ENCODE measurements around the gene TES.

The TES gene

GRCh38 chr7:116211913-116212596 lies 1.7 kb downstream of the TES start:
- H3K18ac ChIP-seq (ENCODE audit: low read length), result no peak overlapping the region
- DNase-seq, result peak; percentile 14 to 73
- no peak overlapping the region for H4K91ac ChIP-seq (ENCODE audit: low read depth, low read length)
- H3K27ac ChIP-seq (ENCODE audit: low read depth, low read length), result no peak overlapping the region
- peaks cover 10% of the 10 kb centered on the region for H3K79me2 ChIP-seq (ENCODE audit: control insufficient read depth, insufficient read depth, low read length, poor library complexity)
- H2AFZ ChIP-seq (ENCODE audit: insufficient read depth, low read length, poor library complexity), result no peak overlapping the region
- H3K4ac ChIP-seq (ENCODE audit: low read depth, low read length), result peak overlapping the region; percentile 79
- no CpG with 5 or more reads among the region's 7 CpGs for WGBS (ENCODE audit: extremely low coverage, insufficient coverage, insufficient read length)
- H4K8ac ChIP-seq (ENCODE audit: low read depth, low read length), result no peak overlapping the region
- no peak overlapping the region for H3K14ac ChIP-seq (ENCODE audit: low read length)
- H3K79me1 ChIP-seq (ENCODE audit: low read length), result peaks cover 9% of the 10 kb centered on the region
- no peak overlapping the region for H2BK12ac ChIP-seq (ENCODE audit: low read length)
- H4K12ac ChIP-seq (ENCODE audit: low read depth, low read length), result no peak overlapping the region
- no peak overlapping the region for H2BK5ac ChIP-seq (ENCODE audit: low read depth, low read length, poor library complexity)
- H2BK120ac ChIP-seq (ENCODE audit: insufficient read depth, low read length, poor library complexity), result no peak overlapping the region
- H3K4me1 ChIP-seq (ENCODE audit: control insufficient read depth in 1 of 2, insufficient read depth in 2 of 2, low read length in 2 of 2), result no peaks in the 10 kb centered on the region
- no peak overlapping the region for H3K9ac ChIP-seq (ENCODE audit: low read length)
- no peaks in the 10 kb centered on the region for H3K27me3 ChIP-seq (ENCODE audit: insufficient read depth, low read length)
- H3K36me3 ChIP-seq (ENCODE audit: control insufficient read depth in 1 of 2, insufficient read depth in 2 of 2, low read length in 2 of 2), result no peaks in the 10 kb centered on the region
- H3K9me3 ChIP-seq (ENCODE audit: insufficient read depth, low read depth, low read length), result no peaks in the 10 kb centered on the region
- no peak overlapping the region for H3K23ac ChIP-seq (ENCODE audit: low read length)
- no peak overlapping the region for H2AK5ac ChIP-seq (ENCODE audit: low read length)
- H3K4me3 ChIP-seq (ENCODE audit: low read depth, low read length), result no peak overlapping the region
- peak overlapping the region; percentile 63 for H3K4me2 ChIP-seq (ENCODE audit: low read length)

- Histone ChIP-seq H3K18ac (ENCODE audit: low read length) (no peak overlapping the region), H3K9ac (ENCODE audit: low read length) (no peak overlapping the region), H2BK12ac (ENCODE audit: low read length) (no peak overlapping the region), H2BK5ac (ENCODE audit: low read depth, low read length, poor library complexity) (no peak overlapping the region), H2BK120ac (ENCODE audit: insufficient read depth, low read length, poor library complexity) (no peak overlapping the region), H3K79me1 (ENCODE audit: low read length) (peaks cover 9% of the 10 kb centered on the region), H3K27me3 (ENCODE audit: insufficient read depth, low read length) (no peaks in the 10 kb centered on the region), H2AFZ (ENCODE audit: insufficient read depth, low read length, poor library complexity) (no peak overlapping the region), H4K8ac (ENCODE audit: low read depth, low read length) (no peak overlapping the region), H3K4ac (ENCODE audit: low read depth, low read length) (no peak overlapping the region), H3K4me3 (ENCODE audit: low read depth, low read length) (no peak overlapping the region), H3K23ac (ENCODE audit: low read length) (no peak overlapping the region), H2AK5ac (ENCODE audit: low read length) (no peak overlapping the region), H3K4me2 (ENCODE audit: low read length) (no peak overlapping the region), H3K9me3 (ENCODE audit: insufficient read depth, low read depth, low read length) (no peaks in the 10 kb centered on the region), H3K36me3 (ENCODE audit: control insufficient read depth in 1 of 2, insufficient read depth in 2 of 2, low read length in 2 of 2) (no peaks in the 10 kb centered on the region), H4K91ac (ENCODE audit: low read depth, low read length) (no peak overlapping the region), H3K4me1 (ENCODE audit: control insufficient read depth in 1 of 2, insufficient read depth in 2 of 2, low read length in 2 of 2) (no peaks in the 10 kb centered on the region), H4K12ac (ENCODE audit: low read depth, low read length) (no peak overlapping the region), H3K27ac (ENCODE audit: low read depth, low read length) (no peak overlapping the region), H3K79me2 (ENCODE audit: control insufficient read depth, insufficient read depth, low read length, poor library complexity) (peaks cover 10% of the 10 kb centered on the region), H3K14ac (ENCODE audit: low read length) (no peak overlapping the region)
- no CpG with 5 or more reads among the region's 4 CpGs for WGBS (ENCODE audit: extremely low coverage, insufficient coverage, insufficient read length)
- DNase-seq, result peak in 1 of 2 donors; percentile 74
Observed at GRCh38 chr7:116212869-116213268, 2.5 kb downstream of the TES start.

GRCh38 chr7:116213361-116214130 lies 3.2 kb downstream of the TES start:
- Histone ChIP-seq H3K23ac (ENCODE audit: low read length) (no peak overlapping the region), H3K4ac (ENCODE audit: low read depth, low read length) (peak overlapping the region; percentile 79), H2AFZ (ENCODE audit: insufficient read depth, low read length, poor library complexity) (no peak overlapping the region), H3K18ac (ENCODE audit: low read length) (no peak overlapping the region), H3K9ac (ENCODE audit: low read length) (no peak overlapping the region), H2BK5ac (ENCODE audit: low read depth, low read length, poor library complexity) (no peak overlapping the region), H3K4me3 (ENCODE audit: low read depth, low read length) (no peak overlapping the region), H2BK120ac (ENCODE audit: insufficient read depth, low read length, poor library complexity) (no peak overlapping the region), H3K4me2 (ENCODE audit: low read length) (peak overlapping the region; percentile 27), H3K36me3 (ENCODE audit: control insufficient read depth in 1 of 2, insufficient read depth in 2 of 2, low read length in 2 of 2) (no peaks in the 10 kb centered on the region), H3K27ac (ENCODE audit: low read depth, low read length) (no peak overlapping the region), H3K27me3 (ENCODE audit: insufficient read depth, low read length) (no peaks in the 10 kb centered on the region), H3K79me1 (ENCODE audit: low read length) (peaks cover 9% of the 10 kb centered on the region), H4K12ac (ENCODE audit: low read depth, low read length) (no peak overlapping the region), H3K9me3 (ENCODE audit: insufficient read depth, low read depth, low read length) (no peaks in the 10 kb centered on the region), H3K79me2 (ENCODE audit: control insufficient read depth, insufficient read depth, low read length, poor library complexity) (peaks cover 12% of the 10 kb centered on the region), H2BK12ac (ENCODE audit: low read length) (no peak overlapping the region), H3K14ac (ENCODE audit: low read length) (no peak overlapping the region), H2AK5ac (ENCODE audit: low read length) (no peak overlapping the region), H3K4me1 (ENCODE audit: control insufficient read depth in 1 of 2, insufficient read depth in 2 of 2, low read length in 2 of 2) (no peaks in the 10 kb centered on the region), H4K91ac (ENCODE audit: low read depth, low read length) (no peak overlapping the region), H4K8ac (ENCODE audit: low read depth, low read length) (no peak overlapping the region)
- no CpG with 5 or more reads among the region's 4 CpGs for WGBS (ENCODE audit: extremely low coverage, insufficient coverage, insufficient read length)
- no peak for DNase-seq

GRCh38 chr7:116214921-116215320 lies 4.6 kb downstream of the TES start:
- no CpG with 5 or more reads among the region's 3 CpGs for WGBS (ENCODE audit: extremely low coverage, insufficient coverage, insufficient read length)
- no peak overlapping the region for H2AFZ ChIP-seq (ENCODE audit: insufficient read depth, low read length, poor library complexity)

More at GRCh38 chr7:116214921-116215320, 4.6 kb downstream of the TES start:
- Histone ChIP-seq H3K4me1 (ENCODE audit: control insufficient read depth in 1 of 2, insufficient read depth in 2 of 2, low read length in 2 of 2) (no peaks in the 10 kb centered on the region), H3K79me1 (ENCODE audit: low read length) (peaks cover 9% of the 10 kb centered on the region), H2BK12ac (ENCODE audit: low read length) (no peak overlapping the region), H3K4me2 (ENCODE audit: low read length) (no peak overlapping the region), H4K91ac (ENCODE audit: low read depth, low read length) (no peak overlapping the region), H3K4me3 (ENCODE audit: low read depth, low read length) (no peak overlapping the region), H2BK5ac (ENCODE audit: low read depth, low read length, poor library complexity) (no peak overlapping the region), H3K4ac (ENCODE audit: low read depth, low read length) (no peak overlapping the region), H3K36me3 (ENCODE audit: control insufficient read depth in 1 of 2, insufficient read depth in 2 of 2, low read length in 2 of 2) (no peaks in the 10 kb centered on the region), H3K9me3 (ENCODE audit: insufficient read depth, low read depth, low read length) (no peaks in the 10 kb centered on the region), H3K27me3 (ENCODE audit: insufficient read depth, low read length) (no peaks in the 10 kb centered on the region), H3K14ac (ENCODE audit: low read length) (no peak overlapping the region), H2BK120ac (ENCODE audit: insufficient read depth, low read length, poor library complexity) (no peak overlapping the region), H3K23ac (ENCODE audit: low read length) (no peak overlapping the region), H3K27ac (ENCODE audit: low read depth, low read length) (no peak overlapping the region), H3K9ac (ENCODE audit: low read length) (no peak overlapping the region), H4K12ac (ENCODE audit: low read depth, low read length) (no peak overlapping the region), H3K18ac (ENCODE audit: low read length) (no peak overlapping the region), H4K8ac (ENCODE audit: low read depth, low read length) (no peak overlapping the region), H3K79me2 (ENCODE audit: control insufficient read depth, insufficient read depth, low read length, poor library complexity) (peaks cover 12% of the 10 kb centered on the region), H2AK5ac (ENCODE audit: low read length) (no peak overlapping the region)
- DNase-seq, result no peak

All from trophoblast cell (in vitro differentiated cells and primary cell).